G401 (cell line): ENCODE data around the gene MAP7D3. TPM values are rescaled to one million over a fixed set of nuclear protein-coding genes. Genes with fewer than 3 reads are reported as not detected.
"Not testable (repeated sequence)": the region's sequence is repeated elsewhere in the genome, so short reads cannot be mapped to it uniquely, and the experiment has no call there.

Experiments used
- DNase-seq: peaks from one replicate; pipeline ENCODE4 v3.0.0-alpha.2; 2015; ENCODE audit warnings: low spot score
- in situ Hi-C: cut with HindIII; loops from 2 replicates; pipeline ENCODE4 v1.10.0; 2016; ENCODE audit warnings: low sequenced_read_pairs, mixed read lengths
- total RNA-seq: library from RNA; depleted of rRNA; stranded (reverse); fragments of >200 nt; shearing (Covaris generic); gene quantifications from 2 replicates; pipeline ENCODE4 v1.2.3, GENCODE V29; 2014

Gene MAP7D3
- total RNA-seq, 1 experiment from 2014 or later = 9.0 TPM

DNA sequence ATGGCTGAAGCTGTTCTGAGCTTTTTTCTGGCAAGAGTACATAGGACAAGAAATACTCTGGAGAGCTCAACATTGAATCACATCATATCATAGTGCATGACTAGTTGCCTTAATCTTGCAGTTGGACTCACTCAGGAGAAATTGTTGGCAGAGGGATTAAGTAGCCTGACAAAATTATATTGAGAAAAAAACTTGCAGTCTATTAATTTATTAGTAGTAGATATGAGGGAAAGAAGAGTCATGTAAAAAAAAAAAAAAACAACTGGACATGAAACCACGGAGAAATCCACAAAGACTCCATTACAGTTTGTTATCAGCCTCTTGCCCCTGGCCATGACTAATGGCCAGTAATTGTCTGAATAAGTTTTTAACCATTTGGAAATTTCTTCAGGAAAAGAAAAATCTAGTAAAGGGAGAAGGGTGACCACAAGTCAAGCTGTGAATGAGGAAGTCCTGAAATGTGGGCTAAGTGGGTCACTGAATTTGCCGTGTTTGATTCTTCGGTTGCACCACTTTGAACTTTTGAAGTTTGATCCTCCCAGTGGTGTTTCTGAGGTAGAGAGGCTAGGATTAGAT is 58.3 kb downstream of the MAP7D3 start:
- in situ Hi-C loops = no loop called here
- no peak for DNase-seq

DNA sequence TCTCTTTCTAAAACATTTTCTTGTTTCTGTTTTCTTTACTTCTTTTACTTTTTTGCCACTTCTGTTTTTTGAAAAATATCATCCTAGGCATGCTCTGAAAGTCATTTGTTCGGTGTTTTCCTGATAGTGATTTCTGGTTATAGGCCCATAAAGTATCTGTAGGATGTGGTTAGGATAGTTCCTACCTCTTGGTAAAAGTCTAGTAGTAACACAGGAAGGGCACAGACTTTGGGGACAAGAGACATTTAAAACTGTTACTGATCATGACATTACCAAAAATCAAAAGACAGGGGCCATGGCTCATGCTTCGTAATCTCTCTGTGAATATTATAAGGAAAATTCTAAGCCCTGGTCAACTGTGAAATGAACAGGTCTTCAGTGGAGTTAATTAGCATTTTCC is 59.1 kb downstream of the MAP7D3 start:
- no peak for DNase-seq
- in situ Hi-C loops = no loop called here

GRCh38 chrX:136191171-136191570 is 60.0 kb downstream of the MAP7D3 start:
- in situ Hi-C loops = no loop called here
- DNase-seq = peak; percentile 14

GRCh38 chrX:136190038-136190713 is 61.0 kb downstream of the MAP7D3 start:
- in situ Hi-C loops = no loop called here
- DNase-seq = no peak

GRCh38 chrX:136189222-136189621 is 62.0 kb downstream of the MAP7D3 start:
- in situ Hi-C loops = no loop called here
- DNase-seq = no peak

- DNase-seq = no peak
- in situ Hi-C loops = no loop called here
These were observed 65.2 kb downstream of the MAP7D3 start for GRCh38 chrX:136186023-136186413.

DNA sequence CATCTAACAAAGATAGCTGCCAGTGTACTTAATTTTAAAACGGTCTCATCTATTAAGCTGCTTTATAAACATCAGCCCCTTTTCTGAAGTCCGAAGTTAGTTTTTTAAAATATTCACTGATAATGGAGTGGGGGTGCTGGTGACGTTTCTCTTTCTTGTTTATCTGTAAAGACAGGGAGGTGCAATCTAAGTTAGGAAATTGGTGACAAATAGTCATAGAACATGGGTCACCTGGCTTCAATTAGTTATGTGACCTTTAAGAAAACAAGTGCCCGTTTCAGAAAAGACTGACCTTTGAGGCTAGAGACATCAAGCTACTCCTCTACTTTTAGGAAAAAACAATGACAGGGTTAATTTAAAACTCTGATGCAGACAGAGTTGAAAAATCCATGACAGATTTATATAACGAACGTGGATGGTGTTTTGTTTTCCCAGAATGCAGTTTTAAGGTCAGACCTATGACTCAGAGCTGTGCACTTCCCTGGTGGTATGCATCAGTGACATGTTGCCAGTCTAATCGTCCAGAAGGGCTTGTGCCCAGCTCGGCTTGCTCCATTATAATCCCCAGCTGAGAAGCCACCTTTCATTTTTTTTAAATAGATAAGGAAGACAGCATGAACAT is 65.7 kb downstream of the MAP7D3 start:
- DNase-seq = peak; percentile 25
- in situ Hi-C loops = no loop called here

- in situ Hi-C loops = no loop called here
- no peak for DNase-seq
These were observed 67.3 kb downstream of the MAP7D3 start for GRCh38 chrX:136183917-136184316.

- no peak for DNase-seq
- in situ Hi-C loops = no loop called here
These were observed 68.0 kb downstream of the MAP7D3 start for GRCh38 chrX:136183172-136183571.

GRCh38 chrX:136182414-136182813 is 68.8 kb downstream of the MAP7D3 start:
- in situ Hi-C loops = no loop called here
- no peak for DNase-seq

DNA sequence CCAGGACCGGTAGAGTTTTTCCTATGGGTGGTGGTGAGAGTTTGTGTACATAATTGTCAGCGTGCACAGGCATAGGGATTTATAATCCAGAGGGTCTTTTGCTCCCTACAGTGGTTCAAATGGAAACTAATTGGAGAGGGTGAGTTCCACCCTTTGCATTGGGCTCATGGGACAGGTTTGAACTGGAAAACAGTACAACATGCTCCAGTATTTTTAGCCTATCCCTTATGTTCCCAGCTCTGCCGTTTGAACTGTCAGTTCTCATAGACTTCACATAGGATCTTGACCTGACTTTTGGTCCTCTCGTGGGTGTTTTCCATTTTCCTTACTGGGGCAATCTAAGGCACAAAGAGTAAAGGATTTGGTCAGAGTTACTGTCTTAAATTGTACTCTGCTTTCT is 72.1 kb downstream of the MAP7D3 start:
- in situ Hi-C loops = no loop called here

DNA sequence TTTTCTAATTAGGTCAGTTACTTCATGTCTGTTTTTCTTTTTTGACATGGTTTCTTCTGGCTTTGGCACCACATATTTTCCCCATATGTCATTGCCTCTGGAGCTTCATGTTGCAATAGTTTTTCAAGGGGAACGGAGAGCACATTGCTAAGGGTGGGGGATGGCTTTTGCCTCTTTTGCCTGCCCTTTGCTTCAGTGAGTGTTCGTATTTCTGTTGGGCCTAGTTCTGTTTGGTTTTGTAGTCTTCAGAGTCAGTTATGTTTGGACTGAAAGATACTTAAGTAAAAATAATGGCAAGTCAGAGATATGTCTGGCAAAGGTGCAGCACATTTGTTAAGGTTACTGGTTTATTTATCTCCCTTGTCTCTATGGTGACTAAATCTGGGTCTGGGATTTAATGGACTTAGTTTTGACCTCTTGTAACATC is 74.8 kb downstream of the MAP7D3 start:
- in situ Hi-C loops = no loop called here
- no peak for DNase-seq

More for the DNA sequence above, 72.1 kb downstream of the MAP7D3 start:
- DNase-seq = no peak

- in situ Hi-C loops = no loop called here
- no peak for DNase-seq
These were observed 79.8 kb downstream of the MAP7D3 start for GRCh38 chrX:136171420-136171819.

DNA sequence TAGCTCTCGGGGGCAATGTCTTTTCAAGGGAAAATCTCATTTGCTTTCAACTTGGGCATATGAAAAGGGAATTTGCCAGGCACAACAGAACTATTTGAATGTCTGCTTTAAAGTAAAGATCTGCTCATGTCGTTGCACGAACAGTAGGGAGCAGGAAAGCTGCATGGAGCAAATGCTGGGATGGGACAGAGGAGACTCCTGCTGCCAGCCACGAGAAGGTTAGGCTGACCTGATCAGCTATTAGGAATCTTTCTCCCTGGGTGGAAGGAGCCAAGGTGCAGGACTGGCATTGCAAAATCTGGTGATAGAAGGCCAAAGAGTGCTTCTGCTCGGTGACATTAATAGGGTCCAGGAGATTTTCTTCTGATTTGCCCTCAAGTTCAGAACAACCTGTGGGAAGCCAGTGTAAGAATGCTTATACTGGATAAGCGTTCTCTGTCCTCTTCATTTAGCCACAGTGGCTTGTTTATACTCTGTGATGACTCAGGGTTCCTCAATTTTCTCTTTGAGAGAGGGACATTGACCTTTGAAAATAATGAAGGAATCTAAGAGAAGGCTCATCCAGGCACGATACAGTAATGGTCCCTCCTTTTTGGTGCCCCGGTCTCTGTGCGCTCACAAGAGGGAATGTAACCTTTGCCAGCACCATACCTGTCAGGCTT is 80.9 kb downstream of the MAP7D3 start:
- DNase-seq = no peak
- in situ Hi-C loops = no loop called here

DNA sequence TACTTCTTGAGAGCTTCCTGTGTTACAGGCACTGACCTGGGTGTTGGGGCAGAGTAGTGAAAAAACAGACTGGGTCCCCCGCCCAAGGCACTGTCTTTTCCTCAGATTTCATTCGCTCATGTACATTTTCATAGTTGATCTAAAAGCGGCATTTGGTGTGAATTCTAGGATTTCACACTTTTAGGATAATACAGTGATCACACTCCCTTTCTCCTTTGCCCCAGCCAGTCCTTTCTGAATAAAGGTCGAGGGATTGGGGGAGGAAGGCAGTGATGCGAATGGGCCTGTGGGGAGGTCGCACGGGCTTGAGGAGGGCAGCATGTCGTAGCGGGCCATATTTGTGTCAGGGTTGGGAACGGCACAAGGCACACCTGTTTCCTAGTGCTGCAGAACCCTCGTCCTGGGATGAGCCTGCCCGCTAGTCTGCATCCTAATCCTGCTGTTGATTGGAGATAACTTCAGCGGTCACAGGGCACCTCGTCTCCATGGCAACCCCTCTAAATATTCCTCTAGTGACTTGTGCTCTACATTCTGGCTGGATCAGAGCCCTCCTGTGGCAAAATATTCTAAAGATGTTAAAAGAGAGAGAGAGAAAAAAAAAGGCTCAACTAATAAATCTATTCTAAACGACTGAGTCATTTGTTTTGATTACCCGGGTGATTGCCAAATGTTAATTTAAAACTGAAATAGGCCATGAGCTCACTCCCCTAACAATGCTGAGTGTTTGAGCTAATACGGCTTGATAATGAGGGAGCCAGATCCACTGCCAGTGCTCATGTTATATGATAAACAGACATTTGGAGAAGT is 82.1 kb downstream of the MAP7D3 start:
- peak; percentile 73 for DNase-seq
- in situ Hi-C loops = no loop called here

- DNase-seq, in situ Hi-C loops: not testable (repeated sequence)
These were observed 83.2 kb downstream of the MAP7D3 start for GRCh38 chrX:136167989-136168388.

DNA sequence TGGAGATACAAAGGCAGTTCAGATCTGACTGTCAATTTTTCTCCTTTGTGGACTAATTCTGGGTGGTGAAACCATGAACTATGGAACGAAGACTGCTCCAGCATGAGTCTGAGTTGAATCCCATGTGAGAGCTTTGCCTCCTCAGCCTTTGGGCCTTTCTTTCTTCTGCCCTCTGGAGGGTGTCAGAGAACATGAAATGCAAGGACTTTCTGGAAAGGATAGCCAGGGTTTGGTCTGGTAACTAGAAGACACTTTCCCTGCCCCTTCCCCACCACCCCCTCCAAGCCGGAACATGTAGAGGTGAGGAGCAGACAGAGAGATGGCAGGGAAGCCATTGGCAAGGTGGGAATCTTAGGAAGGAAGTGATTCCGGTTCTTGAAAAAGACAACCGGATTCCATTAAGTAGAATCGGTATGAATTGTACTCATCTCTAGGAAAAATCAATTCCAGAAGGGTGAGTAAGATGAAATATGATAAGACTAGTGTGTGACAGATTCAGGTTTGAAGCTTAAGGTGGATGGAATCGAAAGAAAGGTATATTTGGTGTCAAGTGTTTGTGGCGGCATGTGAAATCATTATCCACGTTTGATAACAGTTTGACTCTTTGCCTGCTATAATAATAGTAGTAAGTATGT is 84.9 kb downstream of the MAP7D3 start:
- no peak for DNase-seq
- in situ Hi-C loops = no loop called here

GRCh38 chrX:136165406-136165805 is 85.8 kb downstream of the MAP7D3 start:
- in situ Hi-C loops = no loop called here
- no peak for DNase-seq

DNA sequence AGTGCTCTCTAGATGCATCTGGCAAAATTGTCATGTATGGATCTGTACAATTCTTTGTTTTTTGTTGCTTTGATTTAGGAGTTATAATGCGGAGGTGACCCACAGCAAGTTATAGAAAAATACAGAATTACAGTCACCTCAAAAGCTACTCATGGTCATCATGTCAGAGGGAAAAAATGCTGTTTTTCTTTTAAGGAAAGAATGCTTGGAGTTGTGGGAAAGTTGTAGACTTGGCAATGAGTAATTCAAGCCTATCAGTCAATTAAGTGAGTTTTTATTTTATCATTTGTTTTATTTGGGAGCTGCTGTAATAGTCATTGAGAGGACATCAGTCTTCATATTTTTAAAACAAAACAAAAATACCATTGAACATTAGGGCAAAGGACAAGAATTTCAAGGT is 87.5 kb downstream of the MAP7D3 start:
- in situ Hi-C loops = no loop called here
- no peak for DNase-seq
